Osteoblast (primary cell): ENCODE measurements around the gene AKT3. TPM values are rescaled to one million over a fixed set of nuclear protein-coding genes. Genes with fewer than 3 reads are reported as not detected.

Experiments used
- DNase-seq: peaks from one replicate; pipeline ENCODE4 v3.0.0; 2011; ENCODE audit warnings: low spot score, mixed read lengths; ENCODE audit not compliant: insufficient read length; ENCODE audit errors: missing footprints
- H2AFZ ChIP-seq: 2 replicates; pipeline ENCODE4 v1.6.0; 2011; ENCODE audit warnings: mild to moderate bottlenecking, low read length
- H3K27ac ChIP-seq: 2 replicates; pipeline ENCODE4 v1.5.1; 2011; ENCODE audit warnings: mild to moderate bottlenecking, low read depth, low read length, moderate library complexity
- H3K27me3 ChIP-seq: 2 replicates; pipeline ENCODE4 v1.6.0; 2012; ENCODE audit warnings: mild to moderate bottlenecking, control low read depth, inconsistent platforms, low read length, moderate library complexity; ENCODE audit not compliant: insufficient read depth
- H3K36me3 ChIP-seq: 2 replicates; pipeline ENCODE4 v1.5.1; 2011; ENCODE audit warnings: mild to moderate bottlenecking, low read length, control low read depth, moderate library complexity; ENCODE audit not compliant: insufficient read depth
- H3K4me1 ChIP-seq: 2 replicates; pipeline ENCODE4 v1.5.1; 2011; ENCODE audit warnings: mild to moderate bottlenecking, low read length, control low read depth, moderate library complexity; ENCODE audit not compliant: insufficient read depth
- H3K4me2 ChIP-seq: 2 replicates; pipeline ENCODE4 v1.6.0; 2011; ENCODE audit warnings: mild to moderate bottlenecking, low read length; ENCODE audit not compliant: insufficient read depth
- H3K4me3 ChIP-seq: fragments of 200-600 bp; sonication (generic); 3 replicates; pipeline ENCODE4 v1.5.1; 2012; ENCODE audit warnings: mild to moderate bottlenecking, low read length, inconsistent platforms; ENCODE audit not compliant: insufficient read depth
- H3K79me2 ChIP-seq: 2 replicates; pipeline ENCODE4 v1.6.0; 2012; ENCODE audit warnings: mild to moderate bottlenecking, low read length, control low read depth, inconsistent platforms; ENCODE audit not compliant: insufficient read depth
- H3K9me3 ChIP-seq: 2 replicates; pipeline ENCODE4 v1.5.1; 2011; ENCODE audit warnings: low read depth, low read length, control low read depth
- H4K20me1 ChIP-seq: 2 replicates; pipeline ENCODE4 v1.6.0; 2012; ENCODE audit warnings: mild to moderate bottlenecking, low read length, control low read depth; ENCODE audit not compliant: insufficient read depth
- total RNA-seq: library from RNA; depleted of rRNA; stranded (reverse); fragments of >200 nt; gene quantifications from 2 replicates; pipeline ENCODE4 v1.2.3, GENCODE V29; 2012
- TF ChIP-seq, protein P1 (sequence below): IDR thresholded peaks from 2 replicates; pipeline ENCODE4 v1.5.1; 2011; ENCODE audit warnings: mild to moderate bottlenecking, low read depth, low read length, moderate library complexity; ENCODE audit errors: extremely low read depth

AKT3 gene
- total RNA-seq, 1 donor: 38.7 TPM

DNA sequence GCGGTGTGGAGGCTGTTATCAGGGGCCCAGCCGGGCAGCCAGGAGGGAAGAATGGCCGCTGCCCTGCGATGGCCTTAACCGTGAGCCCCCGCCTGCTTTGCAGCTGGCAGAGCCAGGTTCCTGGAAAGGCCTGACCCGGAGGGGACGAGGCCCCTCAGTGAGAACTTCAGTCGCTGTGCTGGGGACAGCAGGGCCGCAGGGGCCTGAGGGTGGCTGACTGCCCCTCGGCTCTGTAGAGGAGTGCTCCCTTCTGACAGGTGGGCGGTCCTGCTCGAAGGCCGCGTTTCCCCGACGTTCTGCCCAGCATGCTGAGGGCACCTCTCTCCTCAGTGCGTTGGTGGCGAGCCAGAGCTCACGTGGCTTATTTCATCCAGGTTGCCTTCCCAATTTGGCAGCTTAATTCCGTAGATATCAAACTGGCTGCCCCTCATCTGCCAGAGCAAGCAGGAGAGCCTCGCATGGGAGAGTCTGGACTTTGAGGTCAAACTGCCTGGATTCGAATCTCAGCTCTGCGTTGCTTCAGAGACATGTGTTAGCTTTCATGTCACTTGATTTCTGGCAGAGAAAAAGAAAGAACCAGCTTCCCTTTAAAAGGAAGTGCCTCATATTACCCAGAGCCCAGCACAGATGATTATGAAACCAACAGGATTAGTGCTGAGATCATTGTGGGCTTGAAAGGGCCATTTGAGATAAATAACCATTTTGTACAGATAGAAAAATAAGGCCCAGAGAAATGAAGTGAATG is 354.4 kb downstream of the AKT3 start:
- no peaks in the 10 kb centered on the region for H3K9me3 ChIP-seq
- peaks cover 29% of the 10 kb centered on the region for H3K4me1 ChIP-seq
- TF ChIP-seq, protein P1, sequence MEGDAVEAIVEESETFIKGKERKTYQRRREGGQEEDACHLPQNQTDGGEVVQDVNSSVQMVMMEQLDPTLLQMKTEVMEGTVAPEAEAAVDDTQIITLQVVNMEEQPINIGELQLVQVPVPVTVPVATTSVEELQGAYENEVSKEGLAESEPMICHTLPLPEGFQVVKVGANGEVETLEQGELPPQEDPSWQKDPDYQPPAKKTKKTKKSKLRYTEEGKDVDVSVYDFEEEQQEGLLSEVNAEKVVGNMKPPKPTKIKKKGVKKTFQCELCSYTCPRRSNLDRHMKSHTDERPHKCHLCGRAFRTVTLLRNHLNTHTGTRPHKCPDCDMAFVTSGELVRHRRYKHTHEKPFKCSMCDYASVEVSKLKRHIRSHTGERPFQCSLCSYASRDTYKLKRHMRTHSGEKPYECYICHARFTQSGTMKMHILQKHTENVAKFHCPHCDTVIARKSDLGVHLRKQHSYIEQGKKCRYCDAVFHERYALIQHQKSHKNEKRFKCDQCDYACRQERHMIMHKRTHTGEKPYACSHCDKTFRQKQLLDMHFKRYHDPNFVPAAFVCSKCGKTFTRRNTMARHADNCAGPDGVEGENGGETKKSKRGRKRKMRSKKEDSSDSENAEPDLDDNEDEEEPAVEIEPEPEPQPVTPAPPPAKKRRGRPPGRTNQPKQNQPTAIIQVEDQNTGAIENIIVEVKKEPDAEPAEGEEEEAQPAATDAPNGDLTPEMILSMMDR: no peak
- no peaks in the 10 kb centered on the region for H3K27me3 ChIP-seq
- H3K4me3 ChIP-seq: no peak overlapping the region
- no peak overlapping the region for H3K4me2 ChIP-seq
- peak; percentile 89 for DNase-seq
- no peaks in the 10 kb centered on the region for H4K20me1 ChIP-seq
- H3K27ac ChIP-seq: peak overlapping the region; percentile 32
- H2AFZ ChIP-seq: no peak overlapping the region
- H3K79me2 ChIP-seq: no peaks in the 10 kb centered on the region
- H3K36me3 ChIP-seq: peaks cover 10% of the 10 kb centered on the region

DNA sequence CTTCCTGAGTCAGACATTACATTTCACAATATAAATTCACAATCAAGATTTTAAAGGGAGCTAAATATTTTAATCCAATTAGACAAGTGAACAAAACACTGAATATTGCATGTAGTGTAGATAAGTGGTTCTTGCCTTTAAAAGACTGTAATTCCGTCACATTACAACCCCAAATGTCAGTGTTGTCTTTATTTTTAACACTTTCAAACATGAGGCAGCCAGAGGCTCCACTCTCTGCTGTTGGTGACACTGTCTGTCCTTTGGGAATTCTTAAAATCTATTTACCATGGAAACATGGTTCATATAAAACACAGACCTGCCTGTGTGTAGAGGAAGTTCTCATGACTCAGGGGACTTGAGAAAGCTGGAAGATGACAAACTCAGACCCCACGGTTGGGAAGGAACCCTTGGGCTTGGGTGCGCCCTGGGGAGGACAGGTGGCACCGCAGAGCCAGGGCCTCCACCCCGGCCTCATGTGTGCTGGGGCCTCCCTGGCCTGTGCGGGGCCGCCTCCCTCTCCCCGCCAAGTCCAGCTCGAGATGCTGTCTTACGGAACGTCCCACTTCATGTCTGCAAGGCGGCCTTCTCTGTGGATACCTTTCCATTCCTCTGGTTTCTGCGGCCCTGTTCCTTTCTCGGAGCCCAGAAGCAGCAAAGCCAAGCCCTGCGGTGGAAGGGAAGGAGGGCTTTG is 355.2 kb downstream of the AKT3 start:
- Histone ChIP-seq H3K27ac (no peak overlapping the region), H3K9me3 (no peaks in the 10 kb centered on the region), H3K36me3 (peaks cover 7% of the 10 kb centered on the region), H3K4me1 (peaks cover 28% of the 10 kb centered on the region), H4K20me1 (no peaks in the 10 kb centered on the region), H3K27me3 (no peaks in the 10 kb centered on the region), H3K4me3 (no peak overlapping the region), H3K4me2 (no peak overlapping the region), H3K79me2 (no peaks in the 10 kb centered on the region), H2AFZ (no peak overlapping the region)
- DNase-seq: no peak
- TF ChIP-seq, protein P1: no peak

- no peak overlapping the region for H3K27ac ChIP-seq
- TF ChIP-seq, protein P1: no peak
- DNase-seq: peak; percentile 92
- H3K36me3 ChIP-seq: peaks cover 6% of the 10 kb centered on the region
- no peaks in the 10 kb centered on the region for H3K27me3 ChIP-seq
- H3K4me3 ChIP-seq: no peak overlapping the region
- H2AFZ ChIP-seq: no peak overlapping the region
- no peaks in the 10 kb centered on the region for H3K79me2 ChIP-seq
- H3K4me1 ChIP-seq: peaks cover 28% of the 10 kb centered on the region
- H3K4me2 ChIP-seq: no peak overlapping the region
- H3K9me3 ChIP-seq: no peaks in the 10 kb centered on the region
- no peaks in the 10 kb centered on the region for H4K20me1 ChIP-seq
Measured at GRCh38 chr1:243493156-243494129, 356.6 kb downstream of the AKT3 start.
